Limb (tissue), 2 donors: Measurements from ENCODE around the gene IQCF5.
"Not testable (repeated sequence)": the region's sequence is repeated elsewhere in the genome, so short reads cannot be mapped to it uniquely, and the experiment has no call there.

Experiments
- DNase-seq, 2 donors: peaks; one replicate each; pipeline ENCODE4 v3.0.0-alpha.2; 2016; ENCODE audit errors: extremely low spot score in 2 of 2

Gene IQCF5

GRCh38 chr3:51869304-51869703 is 6.1 kb downstream of the IQCF5 start:
- DNase-seq = no peak

GRCh38 chr3:51868896-51869295 is 6.5 kb downstream of the IQCF5 start:
- not testable (repeated sequence) for DNase-seq

GRCh38 chr3:51862886-51863285 is 12.5 kb downstream of the IQCF5 start:
- DNase-seq = no peak

GRCh38 chr3:51860703-51861665 is 14.4 kb downstream of the IQCF5 start, which contains the start of gene IQCF2:
IQCF2 (plus strand) TSS chr3:51861615; CDS start chr3:51861667, 52 bp downstream.
- no peak for DNase-seq

- not testable (repeated sequence) for DNase-seq
These were observed 20.0 kb downstream of the IQCF5 start for GRCh38 chr3:51855411-51855810.

GRCh38 chr3:51845129-51845528 is 30.3 kb downstream of the IQCF5 start:
- DNase-seq = no peak

GRCh38 chr3:51836606-51837005 is 38.8 kb downstream of the IQCF5 start:
- no peak for DNase-seq

- no peak for DNase-seq
These were observed 44.5 kb downstream of the IQCF5 start for GRCh38 chr3:51830836-51831385.

- no peak for DNase-seq
These were observed 45.1 kb downstream of the IQCF5 start for GRCh38 chr3:51830345-51830744.

GRCh38 chr3:51828297-51828696 is 47.1 kb downstream of the IQCF5 start:
- DNase-seq = no peak
